ENCODE results near the gene GABARAPL2. TPM values are rescaled to one million over a fixed set of nuclear protein-coding genes. Genes with fewer than 3 reads are reported as not detected.
"Not testable (repeated sequence)": the region's sequence is repeated elsewhere in the genome, so short reads cannot be mapped to it uniquely, and the experiment has no call there.

Gene GABARAPL2
- total RNA-seq, 1 donor from 2014 or later: 222 TPM

GRCh38 chr16:75534560-75535205 lies 31.5 kb upstream of the GABARAPL2 start:
- H3K27me3 Mint-ChIP-seq (ENCODE audit: unreplicated experiment): peaks cover 3% of the 10 kb centered on the region
- H3K4me3 Mint-ChIP-seq (ENCODE audit: unreplicated experiment): no peak overlapping the region
- H3K4me1 Mint-ChIP-seq (ENCODE audit: unreplicated experiment): no peaks in the 10 kb centered on the region
- H3K27ac Mint-ChIP-seq (ENCODE audit: unreplicated experiment): no peak overlapping the region
- H3K36me3 Mint-ChIP-seq (ENCODE audit: low read depth, unreplicated experiment): no peaks in the 10 kb centered on the region
- no peak for TF ChIP-seq CTCF (IDR thresholded peaks at IDR 0.05; ENCODE audit: unreplicated experiment)
- H3K9me3 Mint-ChIP-seq (ENCODE audit: unreplicated experiment): no peaks in the 10 kb centered on the region
- no peak for DNase-seq (ENCODE audit: low spot score)

- H3K4me3 Mint-ChIP-seq (ENCODE audit: unreplicated experiment): no peak overlapping the region
- no peak overlapping the region for H3K27ac Mint-ChIP-seq (ENCODE audit: unreplicated experiment)
- H3K9me3 Mint-ChIP-seq (ENCODE audit: unreplicated experiment): no peaks in the 10 kb centered on the region
- H3K27me3 Mint-ChIP-seq (ENCODE audit: unreplicated experiment): peaks cover 4% of the 10 kb centered on the region
- no peaks in the 10 kb centered on the region for H3K36me3 Mint-ChIP-seq (ENCODE audit: low read depth, unreplicated experiment)
- no peak for DNase-seq (ENCODE audit: low spot score)
- no peak for TF ChIP-seq CTCF (IDR thresholded peaks at IDR 0.05; ENCODE audit: unreplicated experiment)
- no peaks in the 10 kb centered on the region for H3K4me1 Mint-ChIP-seq (ENCODE audit: unreplicated experiment)
These were observed 30.9 kb upstream of the GABARAPL2 start for GRCh38 chr16:75535211-75535843.

DNA sequence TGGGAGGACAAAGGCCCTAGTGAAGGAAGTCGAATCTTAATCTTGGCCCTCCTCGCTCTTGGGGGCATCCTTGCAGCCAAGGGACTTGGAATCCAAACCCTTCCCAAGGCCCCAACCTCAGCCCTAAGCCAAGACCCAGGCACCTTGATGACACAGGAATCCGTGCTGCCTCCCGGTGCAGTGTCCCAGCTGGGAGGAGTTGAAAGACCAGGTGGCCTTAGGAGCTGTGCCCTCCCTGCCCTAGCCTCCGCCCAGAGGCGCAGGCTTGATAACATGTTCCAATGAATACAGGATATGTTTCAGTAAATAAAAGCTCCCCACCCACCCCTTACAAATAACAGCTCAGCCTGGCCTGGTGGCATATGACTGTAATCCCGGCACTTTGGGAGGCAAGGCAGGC lies 30.3 kb upstream of the GABARAPL2 start, which contains the start of gene CHST5:
Gene CHST5 (minus strand): TSS at position 208 of the 400 bp plus-strand sequence. CDS start 5,724 bp downstream, outside the sequence.
- Mint-ChIP-seq H3K9me3 (ENCODE audit: unreplicated experiment) (no peaks in the 10 kb centered on the region), H3K36me3 (ENCODE audit: low read depth, unreplicated experiment) (no peaks in the 10 kb centered on the region), H3K4me1 (ENCODE audit: unreplicated experiment) (no peaks in the 10 kb centered on the region), H3K4me3 (ENCODE audit: unreplicated experiment) (no peak within 1 kb of the TSS), H3K27ac (ENCODE audit: unreplicated experiment) (no peak within 1 kb of the TSS), H3K27me3 (ENCODE audit: unreplicated experiment) (peaks cover 3% of the 10 kb centered on the region)
- no peak for DNase-seq (ENCODE audit: low spot score)
- TF ChIP-seq CTCF (IDR thresholded peaks at IDR 0.05; ENCODE audit: unreplicated experiment): no peak

- no peaks in the 10 kb centered on the region for H3K4me1 Mint-ChIP-seq (ENCODE audit: unreplicated experiment)
- no peaks in the 10 kb centered on the region for H3K36me3 Mint-ChIP-seq (ENCODE audit: low read depth, unreplicated experiment)
- H3K9me3 Mint-ChIP-seq (ENCODE audit: unreplicated experiment): no peaks in the 10 kb centered on the region
- H3K4me3 Mint-ChIP-seq (ENCODE audit: unreplicated experiment): no peak overlapping the region
- H3K27me3 Mint-ChIP-seq (ENCODE audit: unreplicated experiment): peaks cover 1% of the 10 kb centered on the region
- TF ChIP-seq CTCF (IDR thresholded peaks at IDR 0.05; ENCODE audit: unreplicated experiment): no peak
- no peak for DNase-seq (ENCODE audit: low spot score)
- H3K27ac Mint-ChIP-seq (ENCODE audit: unreplicated experiment): no peak overlapping the region
These were observed 28.4 kb upstream of the GABARAPL2 start for GRCh38 chr16:75537776-75538175.

DNA sequence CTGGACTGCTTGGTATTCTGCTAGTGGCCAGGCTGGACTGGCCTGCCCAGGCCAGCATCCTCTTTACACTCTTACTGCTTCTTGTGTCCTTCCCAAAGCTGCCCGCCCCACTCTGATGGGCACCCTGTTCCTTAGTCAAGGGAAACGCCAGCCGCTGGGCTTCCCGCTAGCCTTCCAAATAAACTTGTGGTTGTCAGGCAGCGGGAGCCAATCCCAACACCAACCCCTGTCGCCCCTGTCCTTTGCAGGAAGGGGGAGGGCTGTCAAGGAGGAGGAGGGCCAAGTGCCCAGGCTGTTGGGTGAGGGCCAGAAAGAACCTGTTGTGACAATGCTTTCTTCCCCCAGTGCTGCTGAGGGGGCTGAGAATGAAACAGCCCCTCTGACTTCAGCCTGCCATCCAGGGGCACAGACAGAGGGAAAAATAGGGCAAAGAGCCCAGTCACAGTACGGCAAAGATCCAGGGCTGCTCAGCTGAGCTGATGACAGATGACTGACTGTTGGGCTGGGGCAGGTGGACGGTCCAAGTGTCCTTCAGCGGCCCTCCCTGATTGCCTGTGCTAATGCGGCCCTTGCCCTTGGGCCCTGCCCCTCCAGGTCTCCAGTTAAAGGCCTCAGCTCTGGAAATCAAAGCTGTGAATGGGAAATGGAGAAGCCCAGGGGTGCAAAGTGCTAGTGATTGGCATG lies 27.2 kb upstream of the GABARAPL2 start:
- not testable (repeated sequence) for H3K9me3 Mint-ChIP-seq (ENCODE audit: unreplicated experiment); DNase-seq (ENCODE audit: low spot score); H3K27me3 Mint-ChIP-seq (ENCODE audit: unreplicated experiment); H3K4me3 Mint-ChIP-seq (ENCODE audit: unreplicated experiment); H3K4me1 Mint-ChIP-seq (ENCODE audit: unreplicated experiment); H3K27ac Mint-ChIP-seq (ENCODE audit: unreplicated experiment); H3K36me3 Mint-ChIP-seq (ENCODE audit: low read depth, unreplicated experiment)

All from endothelial cell (in vitro differentiated cells).